BLaER1 treated with 17β-estradiol and CSF1 and Interleukin-3, amounts not matched to agents 10 nM and 100 nM (cell line): ENCODE results near the gene TSPAN17.

Source experiments
- H3K27ac ChIP-seq, 11 experiments: shearing (Covaris generic); formaldehyde crosslinking; 2 replicates each; pipeline ENCODE4 v1.8.1; 2022
- H3K27me3 ChIP-seq, 11 experiments: shearing (Covaris generic); formaldehyde crosslinking; 2 replicates each; pipeline ENCODE4 v1.8.1; 2022
- H3K36me3 ChIP-seq, 11 experiments: shearing (Covaris generic); formaldehyde crosslinking; 2 replicates each; pipeline ENCODE4 v1.8.1; 2022
- H3K4me1 ChIP-seq, 10 experiments: shearing (Covaris generic); formaldehyde crosslinking; 2 replicates each; pipeline ENCODE4 v1.8.1; 2022
- H3K4me2 ChIP-seq, 11 experiments: shearing (Covaris generic); formaldehyde crosslinking; 2 replicates each; pipeline ENCODE4 v1.8.1; 2022
- H3K4me3 ChIP-seq, 10 experiments: shearing (Covaris generic); formaldehyde crosslinking; 2 replicates each; pipeline ENCODE4 v1.8.1; 2022
- H3K9ac ChIP-seq, 11 experiments: shearing (Covaris generic); formaldehyde crosslinking; 2 replicates each; pipeline ENCODE4 v1.8.1; 2022
- H3K9me3 ChIP-seq, 11 experiments: shearing (Covaris generic); formaldehyde crosslinking; replicated peaks in 1 of 11; 2 replicates each; pipeline ENCODE4 v1.8.1; 2022
- H4K20me1 ChIP-seq, 11 experiments: shearing (Covaris generic); formaldehyde crosslinking; 2 replicates each; pipeline ENCODE4 v1.8.1; 2022
- Cebpa-rat ChIP-seq, 11 experiments: shearing (Covaris generic); IDR thresholded peaks; 2 replicates each; pipeline ENCODE4 v1.8.1; 2022

Gene TSPAN17

DNA sequence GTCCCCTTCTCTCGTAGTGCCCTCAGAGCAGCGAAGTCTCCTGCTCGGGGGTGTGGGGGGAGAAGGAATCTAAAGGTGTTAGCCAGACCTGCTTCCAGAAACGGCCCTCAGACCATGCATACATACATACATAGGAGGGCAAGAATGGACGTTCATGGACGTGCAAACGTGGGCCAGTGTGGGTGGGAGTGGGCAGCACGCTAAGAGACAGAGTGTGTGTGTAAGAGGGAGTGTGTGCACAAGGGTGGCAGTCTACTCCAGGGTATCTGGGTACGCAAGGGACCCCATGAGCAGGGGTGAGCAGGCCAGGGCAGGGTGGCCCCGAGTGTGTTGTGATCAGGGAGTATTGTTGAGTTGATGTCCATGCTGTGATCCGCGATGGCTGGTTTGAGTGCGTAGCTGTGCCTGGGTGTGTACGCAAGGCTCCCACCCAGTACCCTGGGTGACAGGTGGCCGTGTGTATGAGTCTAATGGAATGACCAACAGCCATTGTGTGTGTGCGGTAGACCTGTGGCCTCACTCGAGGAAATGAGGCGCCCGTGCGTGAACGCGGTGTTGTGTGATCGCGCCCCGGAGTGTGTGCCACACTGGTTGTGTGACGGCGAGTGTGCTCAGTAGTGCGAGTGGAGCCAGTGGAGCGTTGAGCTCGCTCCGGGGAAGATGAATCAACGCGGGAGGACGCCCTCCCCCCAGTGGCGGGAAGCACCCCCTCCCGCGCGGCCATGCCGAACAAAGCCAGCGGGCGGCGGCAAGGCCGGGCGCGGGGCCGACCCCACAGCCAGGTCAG, 38.2 kb upstream of the TSPAN17 start:
- peak overlapping the region; percentile 70 to 86 (median 78) for H3K4me3 ChIP-seq
- TF ChIP-seq Cebpa-rat (IDR thresholded peaks at IDR 0.05), result no peak
- H3K4me1 ChIP-seq, result peaks cover 14 to 51% (median 42%) of the 10 kb centered on the region in 10 experiments; a peak in 19 of 20 replicates
- peaks cover 0 to 4% (median 3%) of the 10 kb centered on the region in 11 experiments; a peak in 3 of 22 replicates for H3K27me3 ChIP-seq
- H4K20me1 ChIP-seq, result peaks cover 0 to 56% (median 49%) of the 10 kb centered on the region in 11 experiments; a peak in 20 of 22 replicates
- H3K36me3 ChIP-seq, result peaks cover 0 to 14% (median 0%) of the 10 kb centered on the region in 11 experiments; a peak in 5 of 22 replicates
- H3K9ac ChIP-seq, result peak overlapping the region; percentile 55 to 89 (median 84); a peak in 20 of 22 replicates
- no peaks in the 10 kb centered on the region for H3K9me3 ChIP-seq
- peak overlapping the region; percentile 72 to 99 (median 95) for H3K4me2 ChIP-seq
- peak overlapping the region in 8 of 11 experiments; percentile 78 to 86 (median 82); a peak in 13 of 22 replicates for H3K27ac ChIP-seq

DNA sequence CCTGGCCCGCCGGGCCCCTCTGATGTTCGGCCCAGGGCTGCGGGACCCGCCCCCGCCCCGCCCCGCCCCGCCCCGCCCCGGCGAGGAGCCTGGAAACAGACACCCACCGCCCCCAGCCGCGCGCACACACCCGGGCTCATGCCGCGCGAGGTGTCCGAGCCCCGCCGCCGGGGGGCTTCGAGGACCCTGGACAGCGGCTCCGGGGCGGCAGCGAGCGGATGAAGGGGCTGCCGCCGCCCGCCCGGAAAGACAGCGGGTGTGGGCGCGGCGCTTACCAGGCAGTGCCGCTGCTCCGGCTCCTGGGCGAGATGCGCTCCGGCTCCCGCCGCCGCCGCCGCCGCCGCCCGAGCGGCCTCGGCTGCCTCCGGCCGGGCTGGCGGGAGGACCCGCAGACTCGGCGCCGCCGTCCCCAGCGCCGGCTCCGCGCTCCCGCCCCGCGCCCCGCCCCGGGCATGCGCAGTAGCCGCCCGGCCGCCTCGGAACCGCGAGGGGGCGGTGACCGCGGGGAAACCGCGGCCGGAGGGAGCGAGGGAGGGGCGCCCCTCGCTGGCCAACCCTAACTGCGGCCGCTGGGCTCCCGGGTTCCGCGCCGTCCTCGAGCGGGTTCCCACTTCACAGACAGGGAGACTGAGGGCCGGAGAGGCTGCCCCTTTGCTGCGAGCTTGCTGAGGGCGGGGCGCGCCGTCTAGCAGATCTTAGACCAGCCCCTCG, 37.4 kb upstream of the TSPAN17 start, which contains the start of gene GPRIN1:
Gene GPRIN1, minus strand, starts transcription at position 433 of the 711 bp plus-strand sequence. CDS start 10,322 bp downstream, outside the sequence.
- Histone ChIP-seq H3K9me3 (no peaks in the 10 kb centered on the region), H3K27ac (peak within 1 kb of the TSS in 10 of 11 experiments; percentile 50 to 86 (median 80); a peak in 19 of 22 replicates)

DNA sequence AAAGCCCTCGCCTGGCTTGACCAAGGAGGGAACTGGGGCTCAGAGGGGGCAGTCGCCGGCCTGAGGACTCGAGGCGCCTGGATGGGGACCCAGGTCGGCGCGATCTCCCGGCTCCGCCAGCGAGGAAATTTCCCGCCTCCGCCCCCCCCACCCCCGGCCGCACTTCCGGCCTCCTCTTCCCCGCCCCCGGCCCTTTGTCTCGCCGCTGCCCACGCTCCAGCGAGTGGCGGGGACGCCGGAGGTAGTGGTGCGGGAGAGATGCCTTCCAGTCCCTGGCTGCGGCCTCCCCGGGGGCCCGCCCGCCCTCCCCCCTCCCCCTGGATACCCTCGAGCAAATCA, 36.9 kb upstream of the TSPAN17 start:
- peaks cover 0 to 4% (median 3%) of the 10 kb centered on the region in 11 experiments; a peak in 3 of 22 replicates for H3K27me3 ChIP-seq
- no peak for TF ChIP-seq Cebpa-rat (IDR thresholded peaks at IDR 0.05)
- peaks cover 16 to 54% (median 42%) of the 10 kb centered on the region in 10 experiments for H3K4me1 ChIP-seq
- H3K36me3 ChIP-seq, result peaks cover 0 to 9% (median 0%) of the 10 kb centered on the region in 11 experiments; a peak in 3 of 22 replicates
- peak overlapping the region; percentile 72 to 99 (median 93) for H3K4me2 ChIP-seq
- H3K4me3 ChIP-seq, result peak overlapping the region; percentile 70 to 86 (median 78)
- no peaks in the 10 kb centered on the region for H3K9me3 ChIP-seq
- H3K9ac ChIP-seq, result peak overlapping the region; percentile 75 to 89 (median 84); a peak in 21 of 22 replicates
- H4K20me1 ChIP-seq, result peaks cover 0 to 47% (median 40%) of the 10 kb centered on the region in 11 experiments; a peak in 20 of 22 replicates
- H3K27ac ChIP-seq, result peak overlapping the region in 9 of 11 experiments; percentile 59 to 86 (median 82); a peak in 17 of 22 replicates

More for the DNA sequence above, 37.4 kb upstream of the TSPAN17 start, which contains the start of gene GPRIN1:
- no peak for TF ChIP-seq Cebpa-rat (IDR thresholded peaks at IDR 0.05)
- peaks cover 0 to 52% (median 45%) of the 10 kb centered on the region in 11 experiments; a peak in 20 of 22 replicates for H4K20me1 ChIP-seq
- H3K27me3 ChIP-seq, result peaks cover 0 to 4% (median 3%) of the 10 kb centered on the region in 11 experiments; a peak in 3 of 22 replicates
- H3K4me1 ChIP-seq, result peaks cover 13 to 49% (median 39%) of the 10 kb centered on the region in 10 experiments; a peak in 19 of 20 replicates
- H3K4me2 ChIP-seq, result peak within 1 kb of the TSS; percentile 72 to 99 (median 95)
- H3K36me3 ChIP-seq, result peaks cover 0 to 14% (median 0%) of the 10 kb centered on the region in 11 experiments; a peak in 5 of 22 replicates
- H3K9ac ChIP-seq, result peak within 1 kb of the TSS; percentile 75 to 89 (median 84)
- peak within 1 kb of the TSS; percentile 70 to 86 (median 78) for H3K4me3 ChIP-seq

DNA sequence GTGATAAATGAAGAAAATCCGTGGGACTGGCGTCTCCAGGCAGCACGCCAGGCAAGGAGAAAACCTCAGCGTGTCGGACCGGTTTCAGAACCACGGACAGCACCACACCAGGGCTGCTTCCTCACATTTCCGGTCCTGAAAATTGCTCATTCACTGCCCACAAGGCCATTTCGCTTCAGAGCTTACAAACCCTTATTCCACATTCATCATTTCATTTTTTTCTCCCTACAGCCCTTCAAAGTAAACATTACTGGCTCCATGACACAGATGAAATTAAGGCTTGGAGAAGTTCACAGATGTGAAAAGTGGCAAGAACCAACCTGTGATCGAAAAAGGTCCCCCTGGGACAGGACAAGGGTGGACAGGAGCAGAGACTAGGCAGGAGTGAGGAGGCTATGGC, 35.8 kb upstream of the TSPAN17 start:
- 0 out of 22 replicates have a peak, but pooled peaks cover 0 to 6% (median 0%) of the 10 kb centered on the region in 11 experiments for H3K36me3 ChIP-seq
- no peak overlapping the region for H3K27ac ChIP-seq
- no peak overlapping the region for H3K4me3 ChIP-seq
- H4K20me1 ChIP-seq, result peaks cover 0 to 37% (median 30%) of the 10 kb centered on the region in 11 experiments; a peak in 20 of 22 replicates
- peaks cover 23 to 58% (median 37%) of the 10 kb centered on the region in 10 experiments for H3K4me1 ChIP-seq
- H3K9me3 ChIP-seq, result no peaks in the 10 kb centered on the region
- TF ChIP-seq Cebpa-rat (IDR thresholded peaks at IDR 0.05), result no peak
- H3K27me3 ChIP-seq, result peaks cover 0 to 4% (median 3%) of the 10 kb centered on the region in 11 experiments; a peak in 3 of 22 replicates
- peak overlapping the region in 4 of 11 experiments; percentile 11 to 52 (median 40); a peak in 6 of 22 replicates for H3K4me2 ChIP-seq
- no peak overlapping the region for H3K9ac ChIP-seq

DNA sequence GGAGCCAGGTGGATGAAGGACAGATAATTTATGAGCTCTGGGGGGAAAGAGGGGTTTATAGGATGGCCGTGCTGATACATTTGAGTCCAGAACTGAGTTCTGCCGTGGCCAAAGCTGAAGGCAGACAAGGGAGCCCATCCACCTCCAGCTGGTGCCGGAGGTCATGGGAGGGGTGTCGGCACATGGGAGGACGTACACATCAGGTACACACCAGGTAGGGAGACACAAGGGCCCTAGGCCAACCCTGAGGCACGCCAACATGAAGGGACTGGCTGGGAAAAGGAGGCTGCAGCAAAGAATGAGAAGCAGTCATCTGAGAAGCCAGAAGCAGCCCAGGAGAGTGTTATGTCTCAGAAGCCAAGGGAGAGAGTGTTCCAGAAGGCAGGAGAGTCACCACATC, 35.3 kb upstream of the TSPAN17 start:
- no peak for TF ChIP-seq Cebpa-rat (IDR thresholded peaks at IDR 0.05)
- H4K20me1 ChIP-seq, result peaks cover 0 to 31% (median 24%) of the 10 kb centered on the region in 11 experiments; a peak in 20 of 22 replicates
- no peak overlapping the region for H3K9ac ChIP-seq
- H3K36me3 ChIP-seq, result 0 out of 22 replicates have a peak, but pooled peaks cover 0 to 6% (median 0%) of the 10 kb centered on the region in 11 experiments
- H3K27me3 ChIP-seq, result peaks cover 0 to 4% (median 3%) of the 10 kb centered on the region in 11 experiments; a peak in 3 of 22 replicates
- H3K4me2 ChIP-seq, result peak overlapping the region in 2 of 11 experiments; percentile 40 to 52; a peak in 4 of 22 replicates
- H3K4me1 ChIP-seq, result peaks cover 23 to 53% (median 34%) of the 10 kb centered on the region in 10 experiments
- H3K9me3 ChIP-seq, result no peaks in the 10 kb centered on the region
- no peak overlapping the region for H3K27ac ChIP-seq
- H3K4me3 ChIP-seq, result no peak overlapping the region

DNA sequence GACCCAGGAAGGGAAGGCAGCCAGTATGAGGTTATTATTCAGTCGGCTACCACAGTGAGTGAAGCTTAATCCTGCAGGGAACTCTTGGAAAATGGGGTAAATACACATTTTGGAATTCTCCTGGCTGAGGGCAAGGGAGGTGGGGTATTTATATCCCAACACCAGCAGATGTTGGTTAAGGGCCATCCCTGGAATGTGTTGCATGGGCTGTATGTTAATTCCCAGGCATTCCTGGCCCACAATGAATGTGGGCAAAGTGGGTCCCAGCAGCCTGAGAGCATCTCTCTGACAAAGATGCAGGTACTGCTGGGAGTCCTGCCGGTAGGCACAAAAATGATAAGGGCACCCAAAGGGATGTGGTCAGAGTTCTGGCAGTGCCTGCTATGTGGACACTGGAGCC, 34.4 kb upstream of the TSPAN17 start:
- no peak overlapping the region for H3K27ac ChIP-seq
- H3K4me2 ChIP-seq, result no peak overlapping the region
- H3K4me3 ChIP-seq, result no peak overlapping the region
- TF ChIP-seq Cebpa-rat (IDR thresholded peaks at IDR 0.05), result no peak
- no peaks in the 10 kb centered on the region for H3K9me3 ChIP-seq
- peaks cover 0 to 23% (median 16%) of the 10 kb centered on the region in 11 experiments; a peak in 20 of 22 replicates for H4K20me1 ChIP-seq
- H3K36me3 ChIP-seq, result 0 out of 22 replicates have a peak, but pooled peaks cover 0 to 6% (median 0%) of the 10 kb centered on the region in 11 experiments
- peaks cover 0 to 8% (median 3%) of the 10 kb centered on the region in 11 experiments; a peak in 6 of 22 replicates for H3K27me3 ChIP-seq
- no peak overlapping the region for H3K9ac ChIP-seq
- peaks cover 21 to 51% (median 29%) of the 10 kb centered on the region in 10 experiments for H3K4me1 ChIP-seq

DNA sequence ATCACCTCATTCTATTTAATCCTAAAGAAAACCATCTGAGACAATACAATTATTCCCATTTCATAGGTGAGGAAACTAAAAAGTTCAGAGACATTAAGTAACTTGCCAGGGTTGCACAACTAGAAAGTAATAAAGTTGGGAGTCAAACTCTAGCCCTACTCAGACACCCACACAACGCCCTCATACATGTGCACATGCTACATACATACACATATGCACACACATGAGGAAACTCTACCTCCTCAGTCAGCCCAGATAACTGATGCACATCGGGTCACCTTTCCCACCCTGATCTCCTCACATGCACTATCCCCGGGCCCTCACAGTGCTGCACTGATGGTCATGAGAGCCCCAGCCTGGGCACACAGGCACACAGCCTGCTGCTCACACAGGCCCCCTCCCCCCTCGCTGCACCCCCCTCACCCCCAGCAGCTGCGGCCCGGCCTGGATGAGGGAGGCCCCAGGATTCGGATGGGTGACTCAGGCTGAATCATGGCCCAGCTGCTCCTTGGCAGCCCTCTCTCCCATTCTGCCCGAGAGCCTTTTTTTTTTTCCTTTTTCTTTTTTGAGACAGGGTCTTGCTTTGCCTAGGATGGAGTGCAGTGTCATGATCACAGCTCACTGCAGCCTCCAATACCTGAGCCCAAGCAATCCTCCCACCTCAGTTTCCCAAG, 32.3 kb upstream of the TSPAN17 start:
- Histone ChIP-seq H3K27me3 (peaks cover 8 to 28% (median 23%) of the 10 kb centered on the region in 11 experiments), H3K9me3 (peaks cover 0 to 7% (median 0%) of the 10 kb centered on the region in 11 experiments; a peak in 2 of 22 replicates), H3K36me3 (no peaks in the 10 kb centered on the region), H3K9ac (no peak overlapping the region), H3K4me3 (no peak overlapping the region), H4K20me1 (peaks cover 0 to 12% (median 6%) of the 10 kb centered on the region in 11 experiments; a peak in 7 of 22 replicates), H3K4me1 (peaks cover 16 to 47% (median 26%) of the 10 kb centered on the region in 10 experiments), H3K4me2 (peak overlapping the region in 10 of 11 experiments; percentile 19 to 61 (median 46); a peak in 17 of 22 replicates), H3K27ac (no peak overlapping the region)
- no peak for TF ChIP-seq Cebpa-rat (IDR thresholded peaks at IDR 0.05)
